HG03095 (cell line): ENCODE data around the gene PILRB.
"Not testable (repeated sequence)": the region's sequence is repeated elsewhere in the genome, so short reads cannot be mapped to it uniquely, and the experiment has no call there.

Experiments used
- ATAC-seq: cut with Tn5 transposase; IDR thresholded peaks from one replicate; pipeline ENCODE4 v1.9.1; 2021; ENCODE audit warnings: moderate library complexity; ENCODE audit not compliant: unreplicated experiment

PILRB gene

GRCh38 chr7:100353685-100354330, 4.1 kb upstream of the PILRB start:
- ATAC-seq = no peak

GRCh38 chr7:100356416-100357068, 1.4 kb upstream of the PILRB start:
- ATAC-seq = no peak

GRCh38 chr7:100357131-100357561, 771 bp upstream of the PILRB start:
- ATAC-seq = no peak

- ATAC-seq = no peak
Measured at GRCh38 chr7:100358857-100359212, 918 bp downstream of the PILRB start.

GRCh38 chr7:100360135-100360854, 2.4 kb downstream of the PILRB start:
- no peak for ATAC-seq

- ATAC-seq = no peak
Measured at GRCh38 chr7:100363098-100363497, 5.2 kb downstream of the PILRB start.

GRCh38 chr7:100363797-100364196, 5.9 kb downstream of the PILRB start:
- not testable (repeated sequence) for ATAC-seq

- no peak for ATAC-seq
Measured at GRCh38 chr7:100364480-100364879, 6.6 kb downstream of the PILRB start.

- not testable (repeated sequence) for ATAC-seq
Measured at GRCh38 chr7:100365998-100366367, 8.1 kb downstream of the PILRB start.

- no peak for ATAC-seq
Measured at GRCh38 chr7:100366411-100367250, 8.7 kb downstream of the PILRB start.

- no peak for ATAC-seq
Measured at GRCh38 chr7:100367251-100367620, 9.3 kb downstream of the PILRB start.

- no peak for ATAC-seq
Measured at GRCh38 chr7:100367676-100368613, 10.0 kb downstream of the PILRB start.

- peak; percentile 54 for ATAC-seq
Measured at GRCh38 chr7:100369105-100369504, 11.2 kb downstream of the PILRB start.

GRCh38 chr7:100370303-100370702, 12.4 kb downstream of the PILRB start:
- no peak for ATAC-seq

GRCh38 chr7:100370746-100371145, 12.8 kb downstream of the PILRB start:
- no peak for ATAC-seq

GRCh38 chr7:100371561-100372171, 13.7 kb downstream of the PILRB start:
- ATAC-seq = no peak

GRCh38 chr7:100372256-100372655, 14.3 kb downstream of the PILRB start:
- no peak for ATAC-seq

GRCh38 chr7:100372694-100373093, 14.8 kb downstream of the PILRB start:
- no peak for ATAC-seq

- no peak for ATAC-seq
Measured at GRCh38 chr7:100373261-100373831, 15.4 kb downstream of the PILRB start, which contains the start of gene PILRA. Gene PILRA (plus strand): TSS chr7:100373487. CDS start chr7:100373657, 170 bp downstream.
